ENCODE data around the gene ASPSCR1.

DNA sequence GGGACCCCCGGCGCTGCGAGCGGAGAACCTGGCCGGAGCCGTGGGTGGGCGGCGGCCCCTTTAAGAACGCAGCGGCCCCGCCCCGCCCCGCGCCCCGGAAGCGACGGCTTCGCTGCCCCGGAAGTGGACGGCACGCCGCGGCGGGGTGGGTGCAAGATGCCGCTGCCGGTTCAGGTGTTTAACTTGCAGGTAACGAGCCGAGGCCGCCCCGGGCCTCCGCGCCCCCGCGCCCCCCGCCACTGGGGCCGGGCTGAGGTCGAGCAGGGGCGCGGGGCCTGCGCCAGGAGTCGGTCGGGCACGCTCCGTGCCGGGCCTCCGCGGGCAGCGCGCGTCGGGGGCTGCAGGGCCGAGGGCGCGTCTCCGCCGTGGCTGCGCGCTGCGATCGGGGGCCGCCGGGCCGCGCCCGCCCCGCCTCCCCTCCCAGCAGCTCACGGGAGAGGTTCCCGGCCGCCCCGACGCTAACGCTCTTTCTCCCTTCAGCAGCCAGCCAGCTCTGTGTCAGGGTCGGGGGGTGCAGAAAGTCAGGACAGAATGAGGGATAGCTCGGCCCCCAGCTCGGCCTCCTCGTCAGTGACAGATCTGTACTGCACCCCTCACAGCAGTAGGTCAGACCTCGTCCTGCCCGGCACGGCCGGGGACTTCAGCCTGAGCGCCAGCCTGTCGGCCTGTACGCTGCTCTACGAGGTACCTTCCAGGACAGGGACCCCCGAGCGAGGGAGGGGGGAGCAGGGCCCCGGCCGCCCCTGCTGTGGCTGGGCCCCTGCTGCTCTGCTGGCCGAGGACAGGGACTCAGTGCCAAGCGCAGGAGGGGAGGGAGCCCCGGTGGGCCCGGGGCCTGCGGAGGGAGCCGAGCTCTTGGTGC, 74.6 kb downstream of the ASPSCR1 start, which contains the start of the genes GPS1 and RFNG:
- TF ChIP-seq, protein P1, sequence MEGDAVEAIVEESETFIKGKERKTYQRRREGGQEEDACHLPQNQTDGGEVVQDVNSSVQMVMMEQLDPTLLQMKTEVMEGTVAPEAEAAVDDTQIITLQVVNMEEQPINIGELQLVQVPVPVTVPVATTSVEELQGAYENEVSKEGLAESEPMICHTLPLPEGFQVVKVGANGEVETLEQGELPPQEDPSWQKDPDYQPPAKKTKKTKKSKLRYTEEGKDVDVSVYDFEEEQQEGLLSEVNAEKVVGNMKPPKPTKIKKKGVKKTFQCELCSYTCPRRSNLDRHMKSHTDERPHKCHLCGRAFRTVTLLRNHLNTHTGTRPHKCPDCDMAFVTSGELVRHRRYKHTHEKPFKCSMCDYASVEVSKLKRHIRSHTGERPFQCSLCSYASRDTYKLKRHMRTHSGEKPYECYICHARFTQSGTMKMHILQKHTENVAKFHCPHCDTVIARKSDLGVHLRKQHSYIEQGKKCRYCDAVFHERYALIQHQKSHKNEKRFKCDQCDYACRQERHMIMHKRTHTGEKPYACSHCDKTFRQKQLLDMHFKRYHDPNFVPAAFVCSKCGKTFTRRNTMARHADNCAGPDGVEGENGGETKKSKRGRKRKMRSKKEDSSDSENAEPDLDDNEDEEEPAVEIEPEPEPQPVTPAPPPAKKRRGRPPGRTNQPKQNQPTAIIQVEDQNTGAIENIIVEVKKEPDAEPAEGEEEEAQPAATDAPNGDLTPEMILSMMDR (conservative IDR thresholded peaks at IDR 0.05): no peak
- peak; percentile 77 for TF ChIP-seq ZFX (IDR thresholded peaks at IDR 0.05)

Data from C4-2B (cell line).